K562 (cell line): ENCODE results near the gene ARHGAP10. TPM values are rescaled to one million over a fixed set of nuclear protein-coding genes. Genes with fewer than 3 reads are reported as not detected.

Experiments used
- ATAC-seq: fragments of 200-7000 bp; cut with Tn5 transposase; 3 replicates; pipeline ENCODE4 v1.9.1; 2020; ENCODE audit warnings: moderate library complexity
- BruUV-seq: library from RNA; stranded (reverse); fragments of 400-500 nt; replicated peaks from 2 replicates; lab custom pipeline; 2021; lab: Mats Ljungman, UMichigan
- CTCF ChIA-PET: fragments of 300-600 bp; formaldehyde crosslinking; extraction: SDS; loops from one replicate; lab custom pipeline; 2021; ENCODE audit warnings: low intra/inter-chr PET ratio; lab: Yijun Ruan, JAX
- POLR2A ChIA-PET: fragments of 300-600, 350-650 bp; sonication (Branson Sonifier 250); formaldehyde crosslinking; extraction: SDS; loops from one replicate; lab custom pipeline; 2021; ENCODE audit warnings: antibody characterized with exemption, inconsistent platforms; lab: Yijun Ruan, JAX
- DNase-seq, 4 experiments: peaks; one replicate each; pipeline versions ENCODE4 v3.0.0 to v3.0.0-alpha.2; 2011 to 2018; ENCODE audit warnings: low spot score in 3 of 4, mixed read lengths in 3 of 4; ENCODE audit errors: extremely low read depth in 1 of 4
- FAIRE-seq: peaks from 2 replicates; lab custom pipeline; 2011; peaks lifted over from hg19 to GRCh38; lab: Jason Lieb, UNC
- H2AFZ ChIP-seq: 2 replicates; pipeline ENCODE4 v1.6.0; 2011; ENCODE audit warnings: low read depth, low read length, control low read depth, inconsistent platforms
- H3K27ac ChIP-seq: fragments of 200-600 bp; 3 replicates; pipeline ENCODE4 v1.8.0; 2011; ENCODE audit warnings: low read depth, mild to moderate bottlenecking, control low read depth, inconsistent platforms, low read length, moderate library complexity, mixed read lengths; ENCODE audit errors: extremely low read depth
- H3K27me3 ChIP-seq, 2 experiments: fragments of 300-600 bp in 1 of 2; 2 replicates in 1 of 2; 3 replicates in 1 of 2; pipeline versions ENCODE4 v1.6.0 to v1.8.0; 2011; ENCODE audit warnings: inconsistent platforms in 2 of 2, low read length in 2 of 2, mild to moderate bottlenecking in 1 of 2, mixed read lengths in 1 of 2, moderate library complexity in 1 of 2; ENCODE audit not compliant: control insufficient read depth in 2 of 2, insufficient read depth in 2 of 2
- H3K36me3 ChIP-seq: fragments of 300-600 bp; 3 replicates; pipeline ENCODE4 v1.8.0; 2011; ENCODE audit warnings: mild to moderate bottlenecking, low read length, inconsistent platforms; ENCODE audit not compliant: control insufficient read depth, insufficient read depth
- H3K4me1 ChIP-seq, 2 experiments: fragments of 200-600 bp in 1 of 2; replicated peaks in 1 of 2; 2 replicates in 1 of 2; 3 replicates in 1 of 2; pipeline versions ENCODE4 v1.5.1 to v1.8.0; 2011; ENCODE audit warnings: inconsistent platforms in 2 of 2, low read length in 2 of 2, mild to moderate bottlenecking in 1 of 2, mixed read lengths in 1 of 2, moderate library complexity in 1 of 2; ENCODE audit not compliant: control insufficient read depth in 2 of 2, insufficient read depth in 2 of 2
- H3K4me2 ChIP-seq: 2 replicates; pipeline ENCODE4 v1.6.1; 2011; ENCODE audit warnings: low read length, control low read depth, inconsistent platforms, mixed read lengths; ENCODE audit not compliant: insufficient read depth
- H3K4me3 ChIP-seq: fragments of 200-600 bp; sonication (generic), shearing (Covaris generic); 2 replicates; pipeline ENCODE4 v1.5.1; 2016; ENCODE audit warnings: control low read depth, inconsistent platforms
- H3K79me2 ChIP-seq: fragments of 200-600 bp; 3 replicates; pipeline ENCODE4 v1.8.0; 2011; ENCODE audit warnings: low read length, inconsistent platforms; ENCODE audit not compliant: control insufficient read depth, insufficient read depth
- H3K9ac ChIP-seq, 2 experiments: 2 replicates each; pipeline versions ENCODE4 v1.6.0 to v1.6.1; 2011; ENCODE audit warnings: low read depth in 2 of 2, low read length in 2 of 2, control low read depth in 1 of 2, inconsistent platforms in 1 of 2, mild to moderate bottlenecking in 1 of 2, mixed read lengths in 1 of 2; ENCODE audit not compliant: insufficient read depth in 1 of 2
- H3K9me1 ChIP-seq: one replicate; pipeline ENCODE4 v1.6.0; 2011; ENCODE audit warnings: inconsistent platforms, mild to moderate bottlenecking, low read length, moderate library complexity; ENCODE audit not compliant: control insufficient read depth, insufficient read depth
- H3K9me3 ChIP-seq: replicated peaks from 2 replicates; pipeline ENCODE4 v1.5.1; 2011; ENCODE audit warnings: low read depth, low read length, inconsistent platforms; ENCODE audit not compliant: control insufficient read depth, insufficient read depth
- H4K20me1 ChIP-seq: replicated peaks from 2 replicates; pipeline ENCODE4 v1.6.1; 2011; ENCODE audit warnings: low read length, inconsistent platforms, mixed read lengths; ENCODE audit not compliant: control insufficient read depth, insufficient read depth
- CGGBP1 ChIP-seq: fragments of 250-450 bp; sonication (Bioruptor Pico); IDR thresholded peaks from 2 replicates; pipeline ENCODE4 v1.9.0; 2021; ENCODE audit warnings: mild to moderate bottlenecking
- HDAC6 ChIP-seq: IDR thresholded peaks from 2 replicates; pipeline ENCODE4 v1.6.1; 2012; ENCODE audit warnings: low read depth, mild to moderate bottlenecking, control low read depth, inconsistent platforms, low read length, moderate library complexity
- KAT2B ChIP-seq: IDR thresholded peaks from one replicate; pipeline ENCODE4 v1.6.1; 2012; ENCODE audit warnings: low read depth, mild to moderate bottlenecking, control low read depth, inconsistent platforms, low read length, moderate library complexity
- RAD21 ChIP-seq, 2 experiments: fragments of 250-450 bp in 1 of 2; fragments of 450-650 bp in 1 of 2; sonication (Bioruptor Pico) in 1 of 2; formaldehyde crosslinking in 1 of 2; IDR thresholded peaks in 1 of 2; conservative IDR thresholded peaks in 1 of 2; 2 replicates each; pipeline versions ENCODE4 v1.4.0 to v1.8.0; 2020 to 2022; ENCODE audit warnings: mild to moderate bottlenecking in 2 of 2, moderate library complexity in 1 of 2
- XRCC3 ChIP-seq: fragments of 450-650 bp; IDR thresholded peaks from 2 replicates; pipeline ENCODE4 v1.6.1; 2017; ENCODE audit warnings: mild to moderate bottlenecking, moderate library complexity
- XRCC4 ChIP-seq: IDR thresholded peaks from one replicate; pipeline ENCODE4 v1.6.1; 2011; ENCODE audit not compliant: insufficient read depth, insufficient read length; ENCODE audit errors: extremely low read depth
- ZKSCAN1 ChIP-seq: fragments of 150-350 bp; IDR thresholded peaks from 2 replicates; pipeline ENCODE4 v1.6.1; 2016; ENCODE audit warnings: low read depth, low read length
- ZNF253 ChIP-seq: fragments of 250-450 bp; sonication (Bioruptor Pico); conservative IDR thresholded peaks from 2 replicates; pipeline ENCODE4 v1.6.1; 2021; ENCODE audit warnings: mild to moderate bottlenecking
- WGBS: fragments of 100-300 bp; shearing (Covaris generic); methylation state at CpG from one replicate; pipeline ENCODE4 v1.1.6; 2016; ENCODE audit warnings: low coverage, mixed read lengths; ENCODE audit not compliant: insufficient coverage; ENCODE audit errors: missing lambda C conversion rate; 5-methylcytosine and 5-hydroxymethylcytosine counted together
- in situ Hi-C: fragments of 300-500 bp; cut with MboI; formaldehyde crosslinking; loops from 4 replicates; pipeline ENCODE4 v1.15.0; 2018; ENCODE audit warnings: inconsistent platforms, mixed read lengths
- intact Hi-C: fragments of 100-400 bp; cut with micrococcal nuclease; formaldehyde crosslinking; loops from 2 replicates; pipeline ENCODE4 v1.14.2; 2022
- polyA plus RNA-seq, 8 experiments: library from polyadenylated mRNA; depleted of rRNA in 4 of 8; stranded (reverse) in 5 of 8; unstranded in 3 of 8; fragments of >200 nt; fragmentation: Nextera tagmentation in 2 of 8; fragmentation: Illumina TruSeq in 1 of 8; extraction: Ambion mirVana in 2 of 8; extraction: Trizol in 1 of 8; gene quantifications; 2 replicates each; pipeline versions ENCODE4 v1.2.1 to v1.2.3, GENCODE V29; 2011 to 2014; ENCODE audit warnings: inconsistent platforms in 1 of 8, missing spikeins in 1 of 8
- total RNA-seq, 7 experiments: library from RNA; depleted of rRNA in 6 of 7; stranded (reverse); fragments of >200 nt in 6 of 7; fragmentation: Illumina TruSeq in 2 of 7; extraction: Trizol in 2 of 7; gene quantifications; 2 replicates each; pipeline versions ENCODE4 v1.2.1 to v1.2.3, GENCODE V29; 2011 to 2021; ENCODE audit warnings: low replicate concordance in 1 of 7
- TF ChIP-seq, protein P1 (sequence below): fragments of 450-650 bp; IDR thresholded peaks from 2 replicates; pipeline ENCODE4 v1.6.1; 2016; ENCODE audit warnings: mild to moderate bottlenecking
- TF ChIP-seq, protein P2 (sequence below): fragments of 250-450 bp; sonication (Bioruptor Pico); IDR thresholded peaks from 2 replicates; pipeline ENCODE4 v1.8.0; 2022; ENCODE audit warnings: moderate library complexity, mild to moderate bottlenecking, inconsistent platforms

The ARHGAP10 gene
- total and polyA plus RNA-seq, 9 of the 15 experiments (the other 6 are each of a cell fraction or from before 2014, with no cell fraction given): 0.03 to 0.22 (median 0.06) TPM; not detected in 3

DNA sequence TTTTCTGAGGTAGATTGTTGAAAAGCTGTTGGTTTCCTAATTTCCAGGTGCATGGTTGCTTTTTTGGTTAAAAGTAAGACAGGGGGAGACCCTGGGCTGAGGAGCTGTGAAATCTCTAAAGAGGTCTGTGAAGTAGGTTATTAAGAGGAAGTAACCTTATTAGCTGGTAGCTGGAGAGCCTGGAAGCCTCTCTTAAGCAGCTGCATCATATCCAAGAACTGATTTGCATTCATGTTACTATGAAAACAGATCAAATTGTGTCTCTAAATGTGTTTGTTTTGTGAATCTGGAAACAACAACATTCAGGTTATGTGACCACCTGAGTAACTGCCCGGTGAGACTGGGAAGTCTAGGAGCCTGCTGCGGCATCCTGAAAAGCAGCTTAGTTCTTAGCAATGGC, 54.1 kb downstream of the ARHGAP10 start (continued):
- no peak for TF ChIP-seq CGGBP1 (CRISPR knock-in tag)
- no peak for TF ChIP-seq ZKSCAN1
- no peak for TF ChIP-seq XRCC3
- TF ChIP-seq KAT2B: no peak

- FAIRE-seq (no peak), DNase-seq (no peak), ATAC-seq (no peak)
- H4K20me1 ChIP-seq: no peaks in the 10 kb centered on the region; the same call in 1 of the 2 replicates
- POLR2A ChIA-PET: interaction anchor here (1.3 kb wide), 1 partner anchor 9 kb away, joined by 3 read pairs; no protein-coding TSS in a partner anchor
- H3K27ac ChIP-seq: no peak overlapping the region
- H3K9ac ChIP-seq: no peak overlapping the region
- no TSS peak for BruUV-seq
- H3K27me3 ChIP-seq: peaks cover 0 to 6% of the 10 kb centered on the region in 2 experiments; a peak in 3 of 5 replicates
- H3K4me2 ChIP-seq: no peak overlapping the region
- H2AFZ ChIP-seq: no peak overlapping the region
- WGBS: 0% methylated on average over 2 of the region's 2 CpGs
- TF ChIP-seq, protein P1, sequence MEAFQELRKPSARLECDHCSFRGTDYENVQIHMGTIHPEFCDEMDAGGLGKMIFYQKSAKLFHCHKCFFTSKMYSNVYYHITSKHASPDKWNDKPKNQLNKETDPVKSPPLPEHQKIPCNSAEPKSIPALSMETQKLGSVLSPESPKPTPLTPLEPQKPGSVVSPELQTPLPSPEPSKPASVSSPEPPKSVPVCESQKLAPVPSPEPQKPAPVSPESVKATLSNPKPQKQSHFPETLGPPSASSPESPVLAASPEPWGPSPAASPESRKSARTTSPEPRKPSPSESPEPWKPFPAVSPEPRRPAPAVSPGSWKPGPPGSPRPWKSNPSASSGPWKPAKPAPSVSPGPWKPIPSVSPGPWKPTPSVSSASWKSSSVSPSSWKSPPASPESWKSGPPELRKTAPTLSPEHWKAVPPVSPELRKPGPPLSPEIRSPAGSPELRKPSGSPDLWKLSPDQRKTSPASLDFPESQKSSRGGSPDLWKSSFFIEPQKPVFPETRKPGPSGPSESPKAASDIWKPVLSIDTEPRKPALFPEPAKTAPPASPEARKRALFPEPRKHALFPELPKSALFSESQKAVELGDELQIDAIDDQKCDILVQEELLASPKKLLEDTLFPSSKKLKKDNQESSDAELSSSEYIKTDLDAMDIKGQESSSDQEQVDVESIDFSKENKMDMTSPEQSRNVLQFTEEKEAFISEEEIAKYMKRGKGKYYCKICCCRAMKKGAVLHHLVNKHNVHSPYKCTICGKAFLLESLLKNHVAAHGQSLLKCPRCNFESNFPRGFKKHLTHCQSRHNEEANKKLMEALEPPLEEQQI: no peak
- no peak for TF ChIP-seq HDAC6
- TF ChIP-seq, protein P2, sequence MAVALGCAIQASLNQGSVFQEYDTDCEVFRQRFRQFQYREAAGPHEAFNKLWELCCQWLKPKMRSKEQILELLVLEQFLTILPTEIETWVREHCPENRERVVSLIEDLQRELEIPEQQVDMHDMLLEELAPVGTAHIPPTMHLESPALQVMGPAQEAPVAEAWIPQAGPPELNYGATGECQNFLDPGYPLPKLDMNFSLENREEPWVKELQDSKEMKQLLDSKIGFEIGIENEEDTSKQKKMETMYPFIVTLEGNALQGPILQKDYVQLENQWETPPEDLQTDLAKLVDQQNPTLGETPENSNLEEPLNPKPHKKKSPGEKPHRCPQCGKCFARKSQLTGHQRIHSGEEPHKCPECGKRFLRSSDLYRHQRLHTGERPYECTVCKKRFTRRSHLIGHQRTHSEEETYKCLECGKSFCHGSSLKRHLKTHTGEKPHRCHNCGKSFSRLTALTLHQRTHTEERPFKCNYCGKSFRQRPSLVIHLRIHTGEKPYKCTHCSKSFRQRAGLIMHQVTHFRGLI (CRISPR knock-in tag): no peak
- TF ChIP-seq XRCC4: no peak
- no peak for TF ChIP-seq ZNF253 (CRISPR knock-in tag)
- TF ChIP-seq RAD21 (CRISPR knock-in tag; conservative IDR thresholded peaks at IDR 0.05 in 1 of 2, IDR thresholded peaks at IDR 0.05 in 1 of 2): no peak
- in situ Hi-C loops (no loop called here), intact Hi-C loops (no loop called here)
- H3K9me3 ChIP-seq: no peaks in the 10 kb centered on the region
- CTCF ChIA-PET: no interaction called here
- H3K9me1 ChIP-seq: no peaks in the 10 kb centered on the region
- H3K79me2 ChIP-seq: no peaks in the 10 kb centered on the region
- no peaks in the 10 kb centered on the region for H3K36me3 ChIP-seq
- no peaks in the 10 kb centered on the region for H3K4me1 ChIP-seq
- no peak overlapping the region for H3K4me3 ChIP-seq
Observed at GRCh38 chr4:147786531-147786930, 54.6 kb downstream of the ARHGAP10 start.
